ENCODE data around the gene G3BP2. TPM values are rescaled to one million over a fixed set of nuclear protein-coding genes. Genes with fewer than 3 reads are reported as not detected.

G3BP2 gene
- total and polyA plus RNA-seq, 2 experiments from 2014 or later, result 103 to 411 TPM

DNA sequence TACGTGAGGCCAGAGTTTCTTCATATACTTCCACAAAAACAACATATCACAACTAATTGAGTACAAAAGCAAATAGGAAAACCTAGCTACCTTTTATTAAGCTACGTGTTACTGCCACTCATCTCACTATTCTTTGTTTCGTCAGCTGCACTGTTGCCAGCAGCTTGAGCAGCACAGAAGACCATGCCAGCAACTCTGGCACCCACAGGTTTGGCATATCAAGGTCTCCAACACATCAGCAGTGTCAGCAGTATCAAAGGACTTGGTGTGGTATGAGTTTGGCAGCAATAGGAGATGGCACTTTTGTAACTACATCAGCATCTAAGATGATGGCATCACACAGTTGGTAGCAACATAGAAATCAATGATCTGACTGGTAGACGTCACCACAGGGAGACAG is 73.6 kb downstream of the G3BP2 start:
- Mint-ChIP-seq H3K9me3 (no peaks in the 10 kb centered on the region), H3K4me1 (peaks cover 2% of the 10 kb centered on the region; the same call in 2 of the 3 replicates), H3K36me3 (ENCODE audit: low read depth) (no peaks in the 10 kb centered on the region), H3K27me3 (ENCODE audit: insufficient read depth, low read depth, poor library complexity) (no peaks in the 10 kb centered on the region), H3K4me3 (no peak overlapping the region), H3K27ac (no peak overlapping the region)
- Histone ChIP-seq H3K4me3 (no peak overlapping the region), H2AFZ (no peak overlapping the region), H3K4me2 (no peak overlapping the region), H3K79me2 (replicated peaks; ENCODE audit: insufficient read depth) (no peaks in the 10 kb centered on the region), H3K36me3 (ENCODE audit: insufficient read depth) (no peaks in the 10 kb centered on the region), H3K9me2 (ENCODE audit: insufficient read depth) (no peaks in the 10 kb centered on the region), H3F3A (replicated peaks; ENCODE audit: low read depth) (no peaks in the 10 kb centered on the region), H3K27ac (ENCODE audit: low read depth) (no peak overlapping the region), H4K20me1 (replicated peaks; ENCODE audit: insufficient read depth) (no peaks in the 10 kb centered on the region), H3K27me3 (ENCODE audit: insufficient read depth) (no peaks in the 10 kb centered on the region), H3K4me1 (ENCODE audit: insufficient read depth) (no peaks in the 10 kb centered on the region)
- DNase-seq (ENCODE audit: low spot score), result no peak
- TF ChIP-seq, protein P1, sequence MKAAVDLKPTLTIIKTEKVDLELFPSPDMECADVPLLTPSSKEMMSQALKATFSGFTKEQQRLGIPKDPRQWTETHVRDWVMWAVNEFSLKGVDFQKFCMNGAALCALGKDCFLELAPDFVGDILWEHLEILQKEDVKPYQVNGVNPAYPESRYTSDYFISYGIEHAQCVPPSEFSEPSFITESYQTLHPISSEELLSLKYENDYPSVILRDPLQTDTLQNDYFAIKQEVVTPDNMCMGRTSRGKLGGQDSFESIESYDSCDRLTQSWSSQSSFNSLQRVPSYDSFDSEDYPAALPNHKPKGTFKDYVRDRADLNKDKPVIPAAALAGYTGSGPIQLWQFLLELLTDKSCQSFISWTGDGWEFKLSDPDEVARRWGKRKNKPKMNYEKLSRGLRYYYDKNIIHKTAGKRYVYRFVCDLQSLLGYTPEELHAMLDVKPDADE (IDR thresholded peaks at IDR 0.05), result no peak
- no peak for TF ChIP-seq NANOG (IDR thresholded peaks at IDR 0.05; ENCODE audit: borderline replicate concordance)
- TF ChIP-seq STAT1 (IDR thresholded peaks at IDR 0.05; ENCODE audit: unreplicated experiment), result no peak
- TF ChIP-seq EZH2phosphoT487 (IDR thresholded peaks at IDR 0.05; ENCODE audit: unreplicated experiment), result no peak
- TF ChIP-seq, protein P2, sequence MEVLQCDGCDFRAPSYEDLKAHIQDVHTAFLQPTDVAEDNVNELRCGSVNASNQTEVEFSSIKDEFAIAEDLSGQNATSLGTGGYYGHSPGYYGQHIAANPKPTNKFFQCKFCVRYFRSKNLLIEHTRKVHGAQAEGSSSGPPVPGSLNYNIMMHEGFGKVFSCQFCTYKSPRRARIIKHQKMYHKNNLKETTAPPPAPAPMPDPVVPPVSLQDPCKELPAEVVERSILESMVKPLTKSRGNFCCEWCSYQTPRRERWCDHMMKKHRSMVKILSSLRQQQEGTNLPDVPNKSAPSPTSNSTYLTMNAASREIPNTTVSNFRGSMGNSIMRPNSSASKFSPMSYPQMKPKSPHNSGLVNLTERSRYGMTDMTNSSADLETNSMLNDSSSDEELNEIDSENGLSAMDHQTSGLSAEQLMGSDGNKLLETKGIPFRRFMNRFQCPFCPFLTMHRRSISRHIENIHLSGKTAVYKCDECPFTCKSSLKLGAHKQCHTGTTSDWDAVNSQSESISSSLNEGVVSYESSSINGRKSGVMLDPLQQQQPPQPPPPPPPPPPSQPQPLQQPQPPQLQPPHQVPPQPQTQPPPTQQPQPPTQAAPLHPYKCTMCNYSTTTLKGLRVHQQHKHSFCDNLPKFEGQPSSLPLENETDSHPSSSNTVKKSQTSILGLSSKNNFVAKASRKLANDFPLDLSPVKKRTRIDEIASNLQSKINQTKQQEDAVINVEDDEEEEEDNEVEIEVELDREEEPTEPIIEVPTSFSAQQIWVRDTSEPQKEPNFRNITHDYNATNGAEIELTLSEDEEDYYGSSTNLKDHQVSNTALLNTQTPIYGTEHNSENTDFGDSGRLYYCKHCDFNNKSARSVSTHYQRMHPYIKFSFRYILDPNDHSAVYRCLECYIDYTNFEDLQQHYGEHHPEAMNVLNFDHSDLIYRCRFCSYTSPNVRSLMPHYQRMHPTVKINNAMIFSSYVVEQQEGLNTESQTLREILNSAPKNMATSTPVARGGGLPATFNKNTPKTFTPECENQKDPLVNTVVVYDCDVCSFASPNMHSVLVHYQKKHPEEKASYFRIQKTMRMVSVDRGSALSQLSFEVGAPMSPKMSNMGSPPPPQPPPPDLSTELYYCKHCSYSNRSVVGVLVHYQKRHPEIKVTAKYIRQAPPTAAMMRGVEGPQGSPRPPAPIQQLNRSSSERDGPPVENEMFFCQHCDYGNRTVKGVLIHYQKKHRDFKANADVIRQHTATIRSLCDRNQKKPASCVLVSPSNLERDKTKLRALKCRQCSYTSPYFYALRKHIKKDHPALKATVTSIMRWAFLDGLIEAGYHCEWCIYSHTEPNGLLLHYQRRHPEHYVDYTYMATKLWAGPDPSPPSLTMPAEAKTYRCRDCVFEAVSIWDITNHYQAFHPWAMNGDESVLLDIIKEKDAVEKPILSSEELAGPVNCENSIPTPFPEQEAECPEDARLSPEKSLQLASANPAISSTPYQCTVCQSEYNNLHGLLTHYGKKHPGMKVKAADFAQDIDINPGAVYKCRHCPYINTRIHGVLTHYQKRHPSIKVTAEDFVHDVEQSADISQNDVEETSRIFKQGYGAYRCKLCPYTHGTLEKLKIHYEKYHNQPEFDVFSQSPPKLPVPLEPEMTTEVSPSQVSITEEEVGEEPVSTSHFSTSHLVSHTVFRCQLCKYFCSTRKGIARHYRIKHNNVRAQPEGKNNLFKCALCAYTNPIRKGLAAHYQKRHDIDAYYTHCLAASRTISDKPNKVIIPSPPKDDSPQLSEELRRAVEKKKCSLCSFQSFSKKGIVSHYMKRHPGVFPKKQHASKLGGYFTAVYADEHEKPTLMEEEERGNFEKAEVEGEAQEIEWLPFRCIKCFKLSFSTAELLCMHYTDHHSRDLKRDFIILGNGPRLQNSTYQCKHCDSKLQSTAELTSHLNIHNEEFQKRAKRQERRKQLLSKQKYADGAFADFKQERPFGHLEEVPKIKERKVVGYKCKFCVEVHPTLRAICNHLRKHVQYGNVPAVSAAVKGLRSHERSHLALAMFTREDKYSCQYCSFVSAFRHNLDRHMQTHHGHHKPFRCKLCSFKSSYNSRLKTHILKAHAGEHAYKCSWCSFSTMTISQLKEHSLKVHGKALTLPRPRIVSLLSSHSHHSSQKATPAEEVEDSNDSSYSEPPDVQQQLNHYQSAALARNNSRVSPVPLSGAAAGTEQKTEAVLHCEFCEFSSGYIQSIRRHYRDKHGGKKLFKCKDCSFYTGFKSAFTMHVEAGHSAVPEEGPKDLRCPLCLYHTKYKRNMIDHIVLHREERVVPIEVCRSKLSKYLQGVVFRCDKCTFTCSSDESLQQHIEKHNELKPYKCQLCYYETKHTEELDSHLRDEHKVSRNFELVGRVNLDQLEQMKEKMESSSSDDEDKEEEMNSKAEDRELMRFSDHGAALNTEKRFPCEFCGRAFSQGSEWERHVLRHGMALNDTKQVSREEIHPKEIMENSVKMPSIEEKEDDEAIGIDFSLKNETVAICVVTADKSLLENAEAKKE (CRISPR knock-in tag; IDR thresholded peaks at IDR 0.05), result no peak
- no peak for TF ChIP-seq ZNF114 (CRISPR knock-in tag; IDR thresholded peaks at IDR 0.05)
- TF ChIP-seq, protein P3, sequence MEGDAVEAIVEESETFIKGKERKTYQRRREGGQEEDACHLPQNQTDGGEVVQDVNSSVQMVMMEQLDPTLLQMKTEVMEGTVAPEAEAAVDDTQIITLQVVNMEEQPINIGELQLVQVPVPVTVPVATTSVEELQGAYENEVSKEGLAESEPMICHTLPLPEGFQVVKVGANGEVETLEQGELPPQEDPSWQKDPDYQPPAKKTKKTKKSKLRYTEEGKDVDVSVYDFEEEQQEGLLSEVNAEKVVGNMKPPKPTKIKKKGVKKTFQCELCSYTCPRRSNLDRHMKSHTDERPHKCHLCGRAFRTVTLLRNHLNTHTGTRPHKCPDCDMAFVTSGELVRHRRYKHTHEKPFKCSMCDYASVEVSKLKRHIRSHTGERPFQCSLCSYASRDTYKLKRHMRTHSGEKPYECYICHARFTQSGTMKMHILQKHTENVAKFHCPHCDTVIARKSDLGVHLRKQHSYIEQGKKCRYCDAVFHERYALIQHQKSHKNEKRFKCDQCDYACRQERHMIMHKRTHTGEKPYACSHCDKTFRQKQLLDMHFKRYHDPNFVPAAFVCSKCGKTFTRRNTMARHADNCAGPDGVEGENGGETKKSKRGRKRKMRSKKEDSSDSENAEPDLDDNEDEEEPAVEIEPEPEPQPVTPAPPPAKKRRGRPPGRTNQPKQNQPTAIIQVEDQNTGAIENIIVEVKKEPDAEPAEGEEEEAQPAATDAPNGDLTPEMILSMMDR (conservative IDR thresholded peaks at IDR 0.05; ENCODE audit: low read depth in 2 of 2), result no peak
- TF ChIP-seq POLR2AphosphoS5 (IDR thresholded peaks at IDR 0.05; ENCODE audit: low read depth), result no peak
- no peak for TF ChIP-seq EZH2 (IDR thresholded peaks at IDR 0.05; ENCODE audit: low read depth, unreplicated experiment)
- no peak for TF ChIP-seq JUNB (IDR thresholded peaks at IDR 0.05; ENCODE audit: unreplicated experiment)
- TF ChIP-seq, protein P4, sequence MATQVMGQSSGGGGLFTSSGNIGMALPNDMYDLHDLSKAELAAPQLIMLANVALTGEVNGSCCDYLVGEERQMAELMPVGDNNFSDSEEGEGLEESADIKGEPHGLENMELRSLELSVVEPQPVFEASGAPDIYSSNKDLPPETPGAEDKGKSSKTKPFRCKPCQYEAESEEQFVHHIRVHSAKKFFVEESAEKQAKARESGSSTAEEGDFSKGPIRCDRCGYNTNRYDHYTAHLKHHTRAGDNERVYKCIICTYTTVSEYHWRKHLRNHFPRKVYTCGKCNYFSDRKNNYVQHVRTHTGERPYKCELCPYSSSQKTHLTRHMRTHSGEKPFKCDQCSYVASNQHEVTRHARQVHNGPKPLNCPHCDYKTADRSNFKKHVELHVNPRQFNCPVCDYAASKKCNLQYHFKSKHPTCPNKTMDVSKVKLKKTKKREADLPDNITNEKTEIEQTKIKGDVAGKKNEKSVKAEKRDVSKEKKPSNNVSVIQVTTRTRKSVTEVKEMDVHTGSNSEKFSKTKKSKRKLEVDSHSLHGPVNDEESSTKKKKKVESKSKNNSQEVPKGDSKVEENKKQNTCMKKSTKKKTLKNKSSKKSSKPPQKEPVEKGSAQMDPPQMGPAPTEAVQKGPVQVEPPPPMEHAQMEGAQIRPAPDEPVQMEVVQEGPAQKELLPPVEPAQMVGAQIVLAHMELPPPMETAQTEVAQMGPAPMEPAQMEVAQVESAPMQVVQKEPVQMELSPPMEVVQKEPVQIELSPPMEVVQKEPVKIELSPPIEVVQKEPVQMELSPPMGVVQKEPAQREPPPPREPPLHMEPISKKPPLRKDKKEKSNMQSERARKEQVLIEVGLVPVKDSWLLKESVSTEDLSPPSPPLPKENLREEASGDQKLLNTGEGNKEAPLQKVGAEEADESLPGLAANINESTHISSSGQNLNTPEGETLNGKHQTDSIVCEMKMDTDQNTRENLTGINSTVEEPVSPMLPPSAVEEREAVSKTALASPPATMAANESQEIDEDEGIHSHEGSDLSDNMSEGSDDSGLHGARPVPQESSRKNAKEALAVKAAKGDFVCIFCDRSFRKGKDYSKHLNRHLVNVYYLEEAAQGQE (IDR thresholded peaks at IDR 0.05; ENCODE audit: unreplicated experiment), result no peak
- no peak for TF ChIP-seq ZNF331 (CRISPR knock-in tag; IDR thresholded peaks at IDR 0.05; ENCODE audit: low read depth)
- TF ChIP-seq CREB1 (CRISPR knock-in tag; IDR thresholded peaks at IDR 0.05; ENCODE audit: low read depth), result no peak
- ATAC-seq, result no peak
